Measurements from ENCODE around the gene NUDT4B. TPM values are rescaled to one million over a fixed set of nuclear protein-coding genes. Genes with fewer than 3 reads are reported as not detected.
"Not testable (repeated sequence)": the region's sequence is repeated elsewhere in the genome, so short reads cannot be mapped to it uniquely, and the experiment has no call there.

Gene NUDT4B
- total and polyA plus RNA-seq, 9 donors, result 0.98 to 54.6 (median 3.7) TPM; not detected in 3

- DNase-seq; H3K27me3 ChIP-seq; H3K4me1 ChIP-seq (ENCODE audit: insufficient read depth); H3K9me3 ChIP-seq; H3K36me3 ChIP-seq; H3K4me3 ChIP-seq; intact Hi-C loops (cut with DNase I); H3K27ac ChIP-seq: not testable (repeated sequence)
- no CpG with 5 or more reads among the region's 4 CpGs for whole genome bisulfite sequencing, 3 donors
Measured at GRCh38 chr1:148773690-148774089, 25.1 kb downstream of the NUDT4B start.

- DNase-seq; H3K27ac ChIP-seq; intact Hi-C loops (cut with DNase I); H3K4me3 ChIP-seq; H3K9me3 ChIP-seq; H3K27me3 ChIP-seq; H3K36me3 ChIP-seq; H3K4me1 ChIP-seq (ENCODE audit: insufficient read depth): not testable (repeated sequence)
- WGBS, 3 donors, result no CpG with 5 or more reads among the region's 1 CpG
Measured at GRCh38 chr1:148774102-148774501, 25.5 kb downstream of the NUDT4B start.

- intact Hi-C loops (cut with DNase I); DNase-seq; H3K9me3 ChIP-seq; H3K36me3 ChIP-seq; H3K4me3 ChIP-seq; H3K27ac ChIP-seq; H3K27me3 ChIP-seq; H3K4me1 ChIP-seq (ENCODE audit: insufficient read depth): not testable (repeated sequence)
- WGBS, 3 donors, result no CpG with 5 or more reads among the region's 2 CpGs
Measured at GRCh38 chr1:148775263-148775662, 26.7 kb downstream of the NUDT4B start.

- H3K36me3 ChIP-seq; H3K4me1 ChIP-seq (ENCODE audit: insufficient read depth); H3K27me3 ChIP-seq; H3K4me3 ChIP-seq; intact Hi-C loops (cut with DNase I); DNase-seq; H3K9me3 ChIP-seq; H3K27ac ChIP-seq: not testable (repeated sequence)
- WGBS, 3 donors, result no CpG with 5 or more reads among the region's 1 CpG
Measured at GRCh38 chr1:148777649-148778048, 29.1 kb downstream of the NUDT4B start.

- H3K4me1 ChIP-seq (ENCODE audit: insufficient read depth); H3K9me3 ChIP-seq; H3K4me3 ChIP-seq; DNase-seq; H3K27ac ChIP-seq; intact Hi-C loops (cut with DNase I); H3K27me3 ChIP-seq; H3K36me3 ChIP-seq: not testable (repeated sequence)
- no CpG with 5 or more reads among the region's 1 CpG for WGBS, 3 donors
Measured at GRCh38 chr1:148780404-148780803, 31.8 kb downstream of the NUDT4B start.

- H3K4me3 ChIP-seq; H3K27ac ChIP-seq; H3K36me3 ChIP-seq; H3K27me3 ChIP-seq; H3K4me1 ChIP-seq (ENCODE audit: insufficient read depth); H3K9me3 ChIP-seq; intact Hi-C loops (cut with DNase I); DNase-seq: not testable (repeated sequence)
- no CpG with 5 or more reads among the region's 23 CpGs for WGBS, 3 donors
Measured at GRCh38 chr1:148791543-148792099, 43.0 kb downstream of the NUDT4B start.

GRCh38 chr1:148793762-148794332 is 45.3 kb downstream of the NUDT4B start:
- H3K4me3 ChIP-seq; H3K27me3 ChIP-seq; H3K27ac ChIP-seq; H3K36me3 ChIP-seq; H3K4me1 ChIP-seq (ENCODE audit: insufficient read depth); intact Hi-C loops (cut with DNase I); DNase-seq; H3K9me3 ChIP-seq: not testable (repeated sequence)
- no CpG with 5 or more reads among the region's 4 CpGs for WGBS, 3 donors

Small RNAs within 50 kb of the gene (small RNA-seq; reads per million reads assigned to genes)
- gene RNU6-1171P, result not detected

Other genes with a start within 250 kb of the NUDT4B start
- 10 to 100 TPM; 11.8 to 53.2 (median 30.1) TPM for gene NBPF14, start 152.8 kb upstream of the NUDT4B start, total RNA-seq
- 10 to 100 TPM; 18.6 to 21.2 TPM for gene NBPF14, start 152.8 kb upstream of the NUDT4B start, polyA plus RNA-seq
- gene PDE4DIP, start 95.7 kb downstream of the NUDT4B start, total RNA-seq, result 10 to 100 TPM; 13.7 to 44.5 (median 24.0) TPM
- gene PDE4DIP, start 95.7 kb downstream of the NUDT4B start, polyA plus RNA-seq, result 10 to 100 TPM in 1 of 2 donors, 1 to 10 TPM in 1; 5.8 to 38.2 TPM

Measured in ovary (tissue), 9 donors.